Measurements from ENCODE around the gene EMC6.

GRCh38 chr17:3658784-3659449 lies 9.7 kb upstream of the EMC6 start:
- no peak for TF ChIP-seq CTCF (IDR thresholded peaks at IDR 0.05)
- no peak for TF ChIP-seq POLR2A (IDR thresholded peaks at IDR 0.05)
